B cell (primary cell): ENCODE results near the gene ST6GALNAC1.

Source experiments
- CTCF ChIP-seq: fragments of 200-600 bp; IDR thresholded peaks from one replicate; pipeline ENCODE4 v1.8.0; 2022; ENCODE audit warnings: antibody characterized with exemption, mild to moderate bottlenecking
- EZH2 ChIP-seq: IDR thresholded peaks from 2 replicates; pipeline ENCODE4 v1.6.1; 2012; ENCODE audit warnings: borderline replicate concordance, low read depth, mild to moderate bottlenecking, moderate library complexity, low read length; ENCODE audit not compliant: insufficient read depth, poor library complexity, severe bottlenecking

- TF ChIP-seq EZH2: no peak
- TF ChIP-seq CTCF: no peak
Observed at GRCh38 chr17:76576189-76576588, 67.4 kb downstream of the ST6GALNAC1 start.
